Activated CD4-positive, CD25-positive, alpha-beta regulatory T cell treated with anti-CD3 and anti-CD28 coated beads, Interleukin-2, amount 50 U/mL, for 24 hours (primary cell): ENCODE data around the gene SRRD.

Source experiments
- ATAC-seq, 2 donors: fragments of 150-1000 bp; cut with Tn5 transposase; one replicate each; pipeline ENCODE4 v1.10.0; 2021; ENCODE audit warnings: mild to moderate bottlenecking in 1 of 2, moderate library complexity in 1 of 2

SRRD gene

DNA sequence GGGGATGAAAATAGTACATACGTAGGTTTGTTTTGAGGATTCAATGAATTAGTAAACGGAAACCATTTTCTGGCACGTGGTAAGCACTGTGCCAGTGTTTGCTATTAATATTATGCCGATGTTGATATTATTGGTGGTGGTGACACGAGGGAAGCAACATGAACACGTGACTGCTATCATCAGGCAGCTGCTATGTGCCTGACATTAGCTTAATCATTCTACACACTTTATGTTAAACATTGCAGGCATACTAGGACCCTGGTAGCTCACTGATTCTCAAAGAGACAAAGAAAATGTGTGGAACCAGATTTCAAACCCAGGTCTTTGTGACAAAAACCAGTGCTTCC, 656 bp downstream of the SRRD start:
- peak; percentile 50 to 51 for ATAC-seq

DNA sequence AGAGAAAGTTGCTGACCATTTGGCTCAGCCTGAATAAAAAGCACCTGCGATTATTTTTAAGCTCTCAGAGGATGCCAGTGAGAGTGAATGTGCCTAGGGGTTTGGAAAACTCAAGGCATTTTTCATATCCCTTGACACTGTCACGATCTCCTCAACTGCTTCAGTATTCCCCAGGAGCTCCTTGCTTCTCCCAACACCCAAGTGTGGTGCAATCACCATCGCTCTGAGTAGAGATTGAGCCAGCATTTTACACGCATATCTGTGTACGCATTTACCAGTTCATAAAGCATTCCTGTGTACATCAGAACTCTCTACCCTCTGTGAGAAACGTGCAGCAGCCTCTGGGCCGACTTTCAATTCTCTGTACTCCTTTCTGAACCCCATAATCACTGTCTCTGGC, 1.3 kb downstream of the SRRD start:
- no peak for ATAC-seq

DNA sequence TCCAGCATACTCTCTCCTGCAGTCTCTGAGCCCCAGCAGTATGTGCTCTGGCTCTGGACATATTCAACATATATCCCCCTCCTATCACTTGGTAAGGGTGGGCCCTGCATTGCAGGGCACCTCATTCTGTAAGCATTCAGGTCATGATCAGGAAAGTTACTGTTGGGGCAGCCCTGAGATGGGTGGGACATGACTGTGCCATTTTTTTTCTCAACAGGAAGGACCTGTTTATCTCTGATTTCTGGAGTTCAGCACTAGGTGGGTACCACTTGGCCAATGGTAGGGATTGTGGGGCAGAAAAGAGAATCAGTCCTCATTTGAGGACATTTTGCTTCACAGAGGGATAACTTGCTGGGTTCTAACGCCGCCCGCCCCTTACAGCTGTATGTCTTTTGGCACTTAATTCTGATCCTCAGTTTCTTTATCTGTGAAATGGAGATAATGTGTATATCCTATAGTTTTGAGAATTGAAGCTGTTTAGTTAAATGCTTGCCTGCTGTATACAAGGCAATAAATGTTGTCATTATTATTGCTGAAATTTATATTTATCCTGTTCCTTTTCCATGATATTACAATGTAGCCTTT, 2.2 kb downstream of the SRRD start:
- no peak for ATAC-seq

DNA sequence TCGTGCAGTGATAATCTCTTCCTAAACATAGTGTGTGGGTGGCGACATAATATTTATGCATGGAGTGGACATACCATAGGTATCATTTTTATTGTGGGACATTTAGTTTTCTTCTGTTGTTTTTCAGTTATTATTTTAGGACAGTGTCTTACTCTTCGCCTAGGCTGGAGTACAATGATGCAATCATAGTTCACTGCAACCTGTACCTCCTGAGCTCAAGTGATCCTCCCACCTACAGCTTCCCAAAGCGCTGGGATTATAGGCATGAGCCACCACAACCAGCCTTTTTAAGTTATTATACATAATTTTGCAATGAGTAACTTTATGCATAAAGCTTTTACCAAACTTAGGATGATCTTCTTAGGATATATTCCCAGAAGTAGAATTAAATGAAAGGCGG, 2.7 kb downstream of the SRRD start:
- ATAC-seq, result no peak

DNA sequence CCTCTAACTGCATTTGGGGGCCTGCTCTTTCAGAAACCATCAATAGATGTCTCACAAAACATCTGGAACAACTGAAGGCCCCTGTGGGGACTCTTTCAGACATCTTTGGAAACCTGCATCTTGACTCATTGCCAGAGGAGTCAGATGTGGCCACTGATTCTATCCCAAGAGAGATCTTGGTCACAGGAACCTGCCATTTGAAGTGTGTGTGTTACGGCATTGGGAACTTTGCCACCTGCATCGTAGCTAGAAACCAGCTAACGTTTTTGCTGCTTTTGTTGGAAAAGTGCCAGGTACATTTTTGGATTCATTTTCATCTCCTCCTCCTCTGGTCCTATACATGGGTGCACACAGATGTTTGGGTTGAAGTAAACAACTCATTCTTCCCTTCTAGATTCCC, 4.3 kb downstream of the SRRD start:
- no peak for ATAC-seq

DNA sequence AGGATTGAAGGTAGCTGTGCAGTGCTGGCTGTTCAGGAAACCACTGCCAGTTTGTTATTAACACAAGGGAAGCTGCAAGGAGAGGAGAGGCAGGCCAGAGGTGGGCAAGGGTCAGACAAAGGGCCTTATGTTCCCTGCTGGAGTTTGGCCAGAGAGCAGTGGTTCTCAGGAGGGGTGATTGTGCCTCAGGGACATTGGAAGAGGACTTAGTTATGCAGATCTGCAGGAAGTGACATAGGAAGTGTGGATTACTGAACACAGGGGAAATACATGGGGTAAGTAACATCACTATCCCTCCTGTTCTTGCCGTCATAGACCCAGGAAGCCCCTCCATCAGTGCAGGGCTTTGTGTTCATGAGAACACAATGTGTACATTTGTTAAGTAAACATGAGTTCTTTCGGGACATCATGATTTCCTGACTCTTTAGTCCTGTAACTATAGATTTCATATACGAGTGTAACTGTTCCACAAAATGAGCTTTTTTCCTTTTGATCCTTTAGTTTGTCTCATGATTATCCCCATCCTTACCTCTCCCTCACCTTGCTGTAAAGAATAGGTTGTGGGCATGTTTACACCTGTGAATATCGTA, 5.9 kb downstream of the SRRD start:
- no peak for ATAC-seq

DNA sequence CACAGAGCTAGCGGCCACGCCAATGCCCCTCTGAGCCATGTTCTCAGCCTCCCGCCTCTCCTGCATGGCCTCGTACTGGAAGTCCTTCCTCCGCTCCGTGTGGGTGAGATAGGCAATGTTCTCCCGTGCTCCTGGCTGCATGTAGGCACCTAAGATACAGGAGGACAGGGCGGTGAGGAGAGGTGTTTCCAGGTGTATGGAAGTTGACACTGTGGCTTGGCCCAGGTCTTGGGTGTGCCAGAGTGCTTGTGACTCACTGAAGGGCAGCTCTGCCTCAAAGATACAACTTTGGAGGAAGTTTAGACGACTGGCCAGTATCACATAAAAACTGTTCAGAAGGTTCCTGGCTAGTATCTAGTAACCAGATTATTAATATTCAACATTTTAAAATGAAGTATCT, 8.5 kb downstream of the SRRD start:
- ATAC-seq, result no peak

DNA sequence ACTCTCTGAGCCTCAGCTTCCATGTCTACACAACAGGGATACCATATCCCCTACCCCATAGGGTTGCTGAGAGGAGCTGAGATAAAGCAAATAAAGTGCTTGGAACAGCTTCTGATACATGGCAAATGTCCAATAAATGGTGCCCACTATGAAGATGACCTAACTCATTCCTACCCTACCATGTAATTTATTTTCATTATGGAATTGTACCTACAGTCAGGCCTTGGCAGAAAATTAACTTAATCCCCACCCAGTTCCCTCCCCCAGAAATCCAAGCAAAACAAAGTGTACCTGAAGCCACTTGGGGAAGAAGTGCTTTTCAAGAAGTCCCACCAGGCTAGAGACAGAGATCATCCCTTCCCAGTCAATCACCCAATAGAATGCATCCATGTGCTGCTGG, 10.8 kb downstream of the SRRD start:
- no peak for ATAC-seq

DNA sequence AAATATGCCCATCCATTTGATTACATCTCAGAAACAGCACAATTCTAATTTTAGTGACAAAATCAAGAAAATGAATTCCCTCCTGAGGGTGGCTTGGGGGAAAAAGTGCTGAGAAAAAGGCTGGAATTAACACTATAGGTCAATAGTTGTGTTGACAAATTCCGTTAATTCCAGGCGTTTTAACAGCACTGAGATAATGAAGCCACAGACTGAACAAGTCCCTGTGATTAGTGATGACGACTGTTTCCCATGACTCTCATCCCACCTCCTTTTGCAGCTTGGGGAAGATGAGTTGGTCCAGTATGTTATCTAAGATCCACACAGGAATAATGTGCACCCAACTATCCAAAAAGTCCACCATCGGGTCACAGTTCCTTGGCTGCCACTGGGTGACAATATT, 12.8 kb downstream of the SRRD start:
- ATAC-seq, result no peak

DNA sequence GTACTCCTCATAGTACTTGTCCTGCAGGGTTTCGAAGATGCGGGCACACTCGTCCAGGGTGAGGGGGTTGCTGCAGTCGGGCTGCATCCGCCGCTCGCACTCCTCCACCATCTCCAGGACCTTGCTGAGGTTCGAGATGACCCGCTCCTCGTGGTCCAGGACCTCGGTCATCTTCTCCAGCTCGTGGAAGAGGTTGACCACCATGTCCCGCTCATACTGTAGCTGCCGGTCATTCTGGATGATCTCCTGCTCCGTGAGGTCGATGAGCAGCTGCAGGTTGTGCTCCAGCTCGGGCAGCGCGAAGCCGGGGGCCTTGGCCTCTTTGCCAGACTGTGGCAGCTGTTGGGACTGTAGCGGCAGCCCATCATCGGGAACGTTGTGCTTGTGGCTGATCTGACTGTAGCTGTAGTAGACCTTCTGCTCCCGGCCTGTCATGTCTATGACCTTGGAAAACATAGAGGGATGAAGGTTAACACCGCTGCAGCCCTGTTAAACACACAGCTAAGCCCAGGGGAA, 15.6 kb downstream of the SRRD start:
- ATAC-seq, result no peak

DNA sequence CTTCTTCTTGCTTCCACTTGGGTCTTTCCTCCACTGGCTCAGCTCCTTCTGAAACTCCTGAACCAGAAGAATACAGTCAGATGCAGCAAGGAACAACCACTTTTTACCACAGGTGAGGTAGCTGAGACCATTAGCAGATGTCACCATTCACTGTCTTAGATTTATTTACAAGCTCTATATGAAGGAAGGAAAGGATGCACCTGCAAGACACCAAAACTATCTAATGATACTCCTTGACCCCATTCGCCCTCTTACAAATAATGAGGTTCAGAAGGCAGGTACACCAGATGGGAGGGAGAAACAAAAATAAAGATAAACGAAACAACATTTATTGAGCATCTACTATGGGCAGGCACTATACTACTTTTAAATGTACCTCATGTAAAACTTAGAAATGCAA, 18.3 kb downstream of the SRRD start:
- no peak for ATAC-seq

DNA sequence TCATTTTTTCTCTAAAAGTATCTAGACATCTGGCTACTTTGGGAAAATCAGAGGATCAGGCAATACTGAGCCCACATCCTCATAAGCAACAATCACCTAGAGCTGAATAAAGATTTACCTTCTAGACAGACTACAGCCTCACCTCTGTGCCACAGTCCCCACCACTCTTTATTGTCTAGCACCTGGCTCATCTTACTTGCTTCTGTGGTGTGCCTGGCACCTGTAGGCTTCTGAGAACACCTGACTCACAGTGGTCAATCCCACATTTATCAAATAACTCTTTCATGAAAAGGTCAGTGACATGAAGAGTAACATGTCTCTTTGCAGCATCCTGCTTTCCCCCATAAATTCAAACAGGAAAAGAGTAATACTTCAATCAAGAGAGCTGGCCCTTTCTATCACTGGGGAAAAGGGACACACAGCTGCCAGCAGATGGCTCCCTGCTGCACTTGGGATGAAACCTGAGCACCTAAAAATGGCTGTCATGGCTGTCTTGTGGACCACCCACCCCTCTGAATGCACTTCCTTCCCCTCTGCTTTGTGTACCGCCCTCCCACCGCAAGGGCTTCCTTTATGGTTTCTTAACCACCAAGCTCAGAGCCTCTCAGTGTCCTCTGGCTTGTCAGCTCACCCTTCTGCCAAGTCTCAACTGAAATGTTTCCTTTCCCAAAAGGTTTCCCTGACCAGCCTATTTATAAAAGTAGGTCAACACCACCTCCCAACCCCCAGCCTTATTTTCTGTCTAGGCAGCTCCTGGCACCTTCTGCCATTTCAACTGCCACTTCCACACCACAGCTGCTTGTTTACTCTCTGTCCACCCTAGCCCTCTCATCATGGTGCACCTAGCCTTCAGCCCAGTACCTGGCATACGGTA, 19.2 kb downstream of the SRRD start:
- peak; percentile 53 to 69 for ATAC-seq

DNA sequence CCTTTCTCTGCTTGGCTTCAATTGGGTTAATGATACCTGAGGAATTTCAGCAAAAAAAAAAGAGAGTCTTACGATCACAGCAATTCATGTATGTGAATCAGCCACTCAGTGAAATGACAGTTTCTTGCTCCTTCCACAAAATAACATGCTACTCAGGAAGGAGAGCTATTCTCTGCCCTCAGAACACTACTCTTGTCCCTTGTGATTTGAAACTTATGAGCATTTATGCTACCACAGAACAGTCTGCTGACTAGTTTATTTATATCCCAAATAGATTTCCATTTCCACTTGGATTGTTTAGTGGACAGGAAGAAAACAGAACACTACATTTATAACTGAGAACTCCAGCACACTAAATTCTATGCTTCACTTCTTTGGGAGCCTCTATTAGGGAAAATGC, 20.1 kb downstream of the SRRD start:
- ATAC-seq, result no peak

DNA sequence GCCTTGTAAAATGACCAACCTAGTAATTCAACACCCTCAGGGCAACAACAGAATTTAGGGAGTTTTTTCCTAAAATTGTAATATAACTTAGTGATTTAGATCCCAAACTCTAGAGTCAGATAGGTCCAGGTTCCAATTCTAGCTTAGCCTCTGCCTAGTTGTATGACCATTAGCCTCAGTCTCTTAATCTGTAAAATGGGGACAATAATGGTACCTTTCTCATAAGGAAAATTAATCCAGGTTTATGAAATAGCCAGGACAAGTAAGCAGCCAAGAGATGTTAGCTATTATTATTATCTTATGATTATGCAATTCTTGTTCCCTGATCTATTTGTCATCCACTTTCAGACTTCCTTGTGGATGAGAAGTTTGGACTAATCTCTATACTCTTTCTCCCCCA, 24.5 kb downstream of the SRRD start:
- ATAC-seq, result no peak

DNA sequence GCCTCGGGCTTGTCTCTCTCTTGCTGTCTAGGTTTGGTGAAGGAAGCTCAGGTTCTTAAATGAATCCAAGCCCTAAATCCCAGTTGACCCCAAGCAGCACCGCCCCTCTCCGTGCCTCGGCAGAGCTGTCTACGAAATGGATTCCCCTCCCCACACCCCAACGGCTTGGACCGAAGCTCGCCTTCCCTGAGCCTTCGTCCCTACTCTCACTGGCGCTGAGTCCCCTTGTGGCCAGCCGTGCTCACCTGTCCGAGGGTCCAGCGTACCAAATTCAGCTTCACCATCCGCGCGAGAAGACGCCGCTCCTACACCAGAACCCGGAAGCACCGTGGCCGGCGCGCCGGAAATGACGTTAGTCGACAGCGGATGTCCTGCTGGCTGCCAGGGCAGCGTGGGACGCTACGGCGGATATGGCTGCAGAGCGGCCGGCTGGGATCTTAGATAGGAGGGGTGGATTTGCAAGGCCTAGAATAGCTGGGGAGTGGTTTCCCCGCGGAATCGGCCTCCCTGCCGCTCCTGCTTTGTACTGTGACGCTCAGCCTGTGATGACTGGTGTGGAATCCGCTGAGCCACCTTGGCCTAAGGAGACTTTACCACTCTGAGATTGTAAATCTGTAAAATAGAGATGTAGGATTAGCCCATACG, 28.6 kb downstream of the SRRD start, which contains the start of gene TFIP11:
Gene TFIP11 (minus strand): TSS at position 325 of the 645 bp plus-strand sequence. CDS start 2,201 bp downstream, outside the sequence.
- ATAC-seq, result peak; percentile 98 to 99

DNA sequence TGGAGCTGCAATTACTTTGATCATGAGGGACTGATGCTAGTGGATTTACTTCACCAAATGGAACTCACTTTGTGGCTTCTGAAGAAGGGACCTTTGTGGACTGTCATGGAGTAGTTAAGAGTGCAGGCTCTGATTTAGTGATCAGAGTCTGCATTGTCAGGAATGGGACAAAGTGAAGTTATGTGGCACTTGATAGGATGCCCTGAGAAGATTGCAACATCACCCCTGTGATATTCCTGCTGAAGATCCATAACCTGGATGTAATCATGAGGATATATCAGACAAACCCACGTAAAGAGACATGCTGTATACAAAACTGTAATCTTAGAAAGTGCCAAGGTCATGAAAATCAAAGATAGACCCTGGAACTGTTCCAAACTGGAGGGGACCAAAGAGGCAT, 30.2 kb downstream of the SRRD start:
- no peak for ATAC-seq

DNA sequence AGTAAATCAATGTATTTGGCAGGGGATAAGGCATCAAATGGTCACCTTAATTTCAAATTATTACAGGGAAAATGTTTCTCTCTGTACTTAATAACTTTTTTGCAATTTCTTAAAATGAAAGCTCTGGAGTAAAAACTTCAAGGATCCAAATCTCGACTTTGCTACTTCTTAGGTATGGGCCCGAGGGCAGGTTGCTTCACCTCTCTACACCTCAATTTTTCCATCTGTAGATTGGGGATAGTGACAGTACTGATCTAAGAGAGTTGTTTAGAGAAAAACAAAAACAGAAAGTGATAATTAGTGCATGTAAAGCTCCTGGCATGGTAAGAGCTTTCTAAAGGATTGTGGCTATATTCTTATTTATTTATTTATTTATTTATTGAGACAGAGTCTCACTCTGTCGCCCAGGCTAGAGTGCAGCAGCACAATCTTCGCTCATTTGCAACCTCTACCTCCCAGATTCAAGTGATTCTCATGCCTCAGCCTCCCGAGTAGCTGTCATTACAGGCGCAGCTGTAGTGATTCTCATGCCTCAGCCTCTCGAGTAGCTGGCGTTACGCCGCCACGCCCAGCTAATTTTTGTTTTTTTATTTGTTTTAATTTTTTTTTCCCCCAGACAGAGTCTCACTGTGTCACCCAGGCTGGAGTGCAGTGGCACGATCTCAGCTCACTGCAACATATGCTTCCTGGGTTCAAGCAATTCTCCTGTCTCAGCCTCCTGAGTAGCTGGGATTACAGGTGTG, 30.9 kb downstream of the SRRD start:
- ATAC-seq, result no peak

DNA sequence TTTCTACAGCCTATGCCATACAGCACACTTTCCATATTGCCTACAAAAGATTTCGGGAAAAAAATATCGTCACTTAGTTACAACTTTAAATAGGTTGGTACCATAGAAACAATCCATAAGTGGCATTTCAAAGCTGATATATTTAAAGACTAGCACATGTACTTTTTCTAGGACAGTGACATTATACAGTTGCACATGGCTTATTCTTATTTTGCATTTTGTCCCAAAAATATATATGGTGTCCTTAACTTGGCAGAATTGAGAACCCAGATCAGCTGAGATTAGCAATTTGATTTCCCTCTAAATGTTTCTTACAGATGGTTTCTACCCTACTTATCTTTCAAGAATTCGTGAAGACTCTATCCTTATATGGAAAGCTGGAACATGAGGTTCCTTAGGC, 32.3 kb downstream of the SRRD start:
- ATAC-seq, result no peak

DNA sequence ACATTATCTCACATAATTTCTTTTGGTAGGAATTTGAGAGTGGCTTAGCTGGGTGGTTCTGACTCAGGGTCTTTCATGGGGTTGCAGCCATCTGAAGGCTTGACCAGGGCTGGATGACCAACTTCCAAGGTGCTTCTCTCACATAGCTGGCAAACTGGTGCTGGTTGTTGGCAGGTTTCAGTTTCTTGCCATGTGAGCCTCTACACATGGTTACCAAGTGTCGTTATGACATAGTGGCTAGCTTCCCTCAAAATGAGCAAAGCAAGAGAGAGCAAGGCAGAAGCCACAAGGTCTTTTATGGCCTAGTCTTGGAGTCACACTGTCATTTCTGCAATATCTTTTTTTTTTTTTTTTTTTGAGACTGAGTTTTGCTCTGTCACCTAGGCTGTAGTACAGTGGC, 32.8 kb downstream of the SRRD start:
- no peak for ATAC-seq

DNA sequence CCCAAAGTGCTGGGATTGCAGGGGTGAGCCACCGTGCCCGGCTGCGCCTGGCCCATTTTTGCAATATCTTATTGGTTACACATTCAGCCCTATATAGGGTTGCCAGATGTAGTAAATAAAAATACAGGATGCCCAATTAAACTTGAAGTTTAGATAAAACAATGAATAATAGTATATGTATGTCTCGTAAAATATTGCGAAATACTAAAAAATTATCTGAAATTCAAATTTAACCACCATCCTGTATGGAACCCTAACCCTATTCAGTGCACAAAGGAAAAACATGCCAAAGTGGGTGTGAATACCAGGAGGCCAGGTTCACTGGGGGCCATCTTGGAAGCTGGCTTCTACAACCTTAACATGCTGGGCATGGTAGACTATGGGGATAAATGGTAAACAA, 33.8 kb downstream of the SRRD start:
- ATAC-seq, result no peak

DNA sequence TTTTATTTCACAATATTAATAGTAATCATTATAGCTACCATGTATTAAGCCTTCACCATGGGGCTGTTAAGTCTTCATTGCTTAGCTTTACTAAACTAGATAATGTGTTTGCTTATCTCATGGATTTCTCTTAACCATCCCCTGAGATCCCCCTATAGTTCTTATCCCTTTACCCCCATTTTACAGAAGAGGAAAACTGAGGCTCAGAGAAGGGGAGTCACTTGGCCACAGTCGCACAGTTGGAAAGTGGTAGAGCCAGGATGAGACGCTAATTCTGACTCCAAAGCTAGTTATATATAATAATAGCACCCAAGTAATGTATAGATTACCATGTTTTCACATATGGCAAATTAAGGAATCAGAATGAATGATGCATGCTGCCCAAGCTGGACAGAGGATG, 38.3 kb downstream of the SRRD start:
- no peak for ATAC-seq

DNA sequence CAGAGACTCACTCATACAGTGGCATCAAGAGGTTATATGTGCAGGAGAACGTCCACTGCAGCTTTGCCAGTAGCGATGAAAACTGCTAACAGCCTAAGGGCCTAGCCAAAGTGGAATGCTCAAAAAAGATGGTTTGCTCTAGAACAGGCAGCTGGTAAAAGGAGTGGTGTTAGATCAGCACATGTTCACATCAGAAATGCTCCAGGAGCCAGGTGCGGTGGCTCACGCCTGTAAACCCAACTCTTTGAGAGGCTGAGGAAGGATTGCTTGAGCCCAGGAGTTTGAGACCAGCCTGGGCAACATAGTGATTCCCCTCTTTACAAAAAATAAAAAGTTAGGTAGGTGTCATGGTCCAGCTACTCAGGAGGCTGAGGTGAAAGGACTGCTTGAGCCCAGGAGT, 38.9 kb downstream of the SRRD start:
- no peak for ATAC-seq

DNA sequence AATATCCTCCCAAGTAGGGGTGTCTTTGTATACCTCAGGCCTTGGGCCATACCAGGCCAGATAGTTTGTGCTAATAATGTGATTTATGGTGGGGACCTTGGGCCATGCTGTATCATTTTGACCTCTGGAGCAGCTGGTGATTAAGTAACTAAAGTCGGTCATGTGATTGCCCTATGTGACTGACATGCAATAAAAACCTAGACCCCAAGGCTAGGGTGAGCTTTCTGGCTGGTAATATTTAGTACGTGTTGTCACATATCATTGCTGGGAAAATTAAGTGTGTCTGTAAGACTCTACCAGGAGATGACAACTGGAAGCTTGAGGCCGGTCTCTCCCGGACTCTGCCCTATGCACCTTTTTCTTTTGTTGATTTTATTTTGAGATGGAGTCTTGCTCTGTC, 41.2 kb downstream of the SRRD start:
- ATAC-seq, result no peak
